HEK293T (cell line): ENCODE results near the gene KAT6B.

Source experiments
- CTCF ChIA-PET: fragments of 350-600 bp; formaldehyde crosslinking; extraction: SDS; loops from one replicate; lab custom pipeline; 2021; ENCODE audit warnings: antibody characterized with exemption, inconsistent platforms; lab: Yijun Ruan, JAX
- POLR2A ChIA-PET: fragments of 350-600 bp; formaldehyde crosslinking; extraction: SDS; loops from one replicate; lab custom pipeline; 2020; ENCODE audit warnings: antibody characterized with exemption, inconsistent platforms; lab: Yijun Ruan, JAX
- DNase-seq: peaks from one replicate; pipeline ENCODE4 v3.0.0; 2012; ENCODE audit warnings: mixed read lengths; ENCODE audit errors: extremely low spot score
- ARNT ChIP-seq: fragments of 450-650 bp; IDR thresholded peaks from 2 replicates; pipeline ENCODE4 v1.6.1; 2017; ENCODE audit warnings: mild to moderate bottlenecking
- BHLHE40 ChIP-seq: fragments of 450-650 bp; IDR thresholded peaks from 2 replicates; pipeline ENCODE4 v1.6.1; 2016; ENCODE audit warnings: mild to moderate bottlenecking, moderate library complexity, borderline replicate concordance
- CTBP1 ChIP-seq: fragments of 450-650 bp; IDR thresholded peaks from 2 replicates; pipeline ENCODE4 v1.6.1; 2016; ENCODE audit warnings: borderline replicate concordance
- ELF4 ChIP-seq: fragments of 450-650 bp; IDR thresholded peaks from 2 replicates; pipeline ENCODE4 v1.6.1; 2017; ENCODE audit warnings: antibody characterized with exemption
- FOXA1 ChIP-seq: fragments of 450-650 bp; IDR thresholded peaks from 2 replicates; pipeline ENCODE4 v1.6.1; 2016; ENCODE audit warnings: mild to moderate bottlenecking
- FOXK2 ChIP-seq: fragments of 450-650 bp; IDR thresholded peaks from 2 replicates; pipeline ENCODE4 v1.6.1; 2016; ENCODE audit warnings: mild to moderate bottlenecking
- FOXM1 ChIP-seq: fragments of 450-650 bp; IDR thresholded peaks from 2 replicates; pipeline ENCODE4 v1.6.1; 2017; ENCODE audit warnings: mild to moderate bottlenecking, borderline replicate concordance
- HDGF ChIP-seq: fragments of 450-650 bp; IDR thresholded peaks from 2 replicates; pipeline ENCODE4 v1.6.1; 2017; ENCODE audit warnings: antibody characterized with exemption, borderline replicate concordance
- L3MBTL2 ChIP-seq: fragments of 450-650 bp; conservative IDR thresholded peaks from 2 replicates; pipeline ENCODE4 v1.6.1; 2016; ENCODE audit warnings: mild to moderate bottlenecking
- LEF1 ChIP-seq: fragments of 450-650 bp; IDR thresholded peaks from 2 replicates; pipeline ENCODE4 v1.6.1; 2017; ENCODE audit warnings: mild to moderate bottlenecking, borderline replicate concordance
- NFRKB ChIP-seq: fragments of 450-650 bp; IDR thresholded peaks from 2 replicates; pipeline ENCODE4 v1.6.1; 2016; ENCODE audit warnings: mild to moderate bottlenecking, moderate library complexity
- SP1 ChIP-seq: fragments of 450-650 bp; IDR thresholded peaks from 2 replicates; pipeline ENCODE4 v1.6.1; 2017
- SUZ12 ChIP-seq: fragments of 450-650 bp; IDR thresholded peaks from 2 replicates; pipeline ENCODE4 v1.6.1; 2016; ENCODE audit warnings: mild to moderate bottlenecking
- TARDBP ChIP-seq: fragments of 450-650 bp; IDR thresholded peaks from 2 replicates; pipeline ENCODE4 v1.6.1; 2016
- ZNF384 ChIP-seq: fragments of 450-650 bp; IDR thresholded peaks from 2 replicates; pipeline ENCODE4 v1.6.1; 2016
- TF ChIP-seq, protein P1 (sequence below): fragments of 450-650 bp; IDR thresholded peaks from 2 replicates; pipeline ENCODE4 v1.6.1; 2016

The KAT6B gene

DNA sequence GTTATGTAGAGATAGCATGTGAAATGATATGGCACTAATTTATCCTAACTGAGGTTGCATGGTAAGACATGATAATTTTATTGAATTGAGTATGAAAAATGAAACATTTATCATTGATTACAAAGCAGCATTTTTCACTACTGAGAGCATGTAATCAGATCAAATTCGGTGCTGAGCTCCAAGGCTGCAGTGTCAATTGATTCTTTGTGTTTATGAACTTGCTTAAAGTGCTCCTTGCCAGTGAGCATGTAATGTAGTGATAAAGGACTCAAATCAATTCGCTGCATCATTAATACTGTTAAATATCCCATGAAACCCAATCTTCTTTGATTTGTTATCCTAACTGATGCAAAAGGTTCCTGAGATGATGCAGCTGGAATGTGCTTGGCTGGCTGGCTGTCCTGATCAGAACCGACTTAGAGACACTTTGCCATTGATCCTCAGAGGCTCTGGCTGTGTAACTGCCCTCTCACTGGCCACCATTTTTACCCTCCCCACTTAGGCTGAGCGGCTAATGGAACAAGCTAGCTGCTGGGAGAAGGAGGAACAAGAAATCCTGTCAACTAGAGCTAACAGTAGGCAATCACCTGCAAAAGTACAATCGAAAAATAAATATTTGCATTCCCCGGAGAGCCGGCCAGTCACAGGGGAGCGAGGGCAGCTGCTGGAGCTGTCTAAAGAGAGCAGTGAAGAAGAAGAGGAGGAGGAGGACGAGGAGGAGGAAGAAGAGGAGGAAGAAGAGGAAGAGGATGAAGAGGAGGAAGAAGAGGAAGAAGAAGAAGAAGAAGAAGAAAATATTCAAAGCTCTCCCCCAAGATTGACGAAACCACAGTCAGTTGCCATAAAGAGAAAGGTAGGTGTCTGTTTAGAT lies 195.2 kb downstream of the KAT6B start:
- ChIA-PET CTCF (interaction anchor here (0.6 to 1.2 kb wide), 7 partner anchors 178 to 777 kb away, joined by 3 to 4 read pairs (median 3); partner anchors contain the start of gene COMTD1), POLR2A (no interaction called here)
- no peak for DNase-seq
- TF ChIP-seq BHLHE40 (no peak), HDGF (no peak), L3MBTL2 (no peak), CTBP1 (no peak), SP1 (no peak), FOXA1 (no peak), LEF1 (no peak), FOXM1 (no peak), ARNT (no peak), NFRKB (no peak), ZNF384 (no peak), TARDBP (no peak), FOXK2 (no peak)

- ChIA-PET POLR2A (no interaction called here), CTCF (interaction anchor here (0.6 kb wide), 1 partner anchor 77 kb away, joined by 3 read pairs; no protein-coding TSS in a partner anchor)
- TF ChIP-seq FOXK2 (no peak), BHLHE40 (no peak), SUZ12 (no peak), L3MBTL2 (no peak), CTBP1 (no peak), NFRKB (no peak), ELF4 (no peak), FOXM1 (no peak), LEF1 (no peak), ARNT (no peak)
- TF ChIP-seq, protein P1, sequence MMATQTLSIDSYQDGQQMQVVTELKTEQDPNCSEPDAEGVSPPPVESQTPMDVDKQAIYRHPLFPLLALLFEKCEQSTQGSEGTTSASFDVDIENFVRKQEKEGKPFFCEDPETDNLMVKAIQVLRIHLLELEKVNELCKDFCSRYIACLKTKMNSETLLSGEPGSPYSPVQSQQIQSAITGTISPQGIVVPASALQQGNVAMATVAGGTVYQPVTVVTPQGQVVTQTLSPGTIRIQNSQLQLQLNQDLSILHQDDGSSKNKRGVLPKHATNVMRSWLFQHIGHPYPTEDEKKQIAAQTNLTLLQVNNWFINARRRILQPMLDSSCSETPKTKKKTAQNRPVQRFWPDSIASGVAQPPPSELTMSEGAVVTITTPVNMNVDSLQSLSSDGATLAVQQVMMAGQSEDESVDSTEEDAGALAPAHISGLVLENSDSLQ, result no peak
- DNase-seq, result no peak
Observed at GRCh38 chr10:75023074-75023473, 196.7 kb downstream of the KAT6B start.

DNA sequence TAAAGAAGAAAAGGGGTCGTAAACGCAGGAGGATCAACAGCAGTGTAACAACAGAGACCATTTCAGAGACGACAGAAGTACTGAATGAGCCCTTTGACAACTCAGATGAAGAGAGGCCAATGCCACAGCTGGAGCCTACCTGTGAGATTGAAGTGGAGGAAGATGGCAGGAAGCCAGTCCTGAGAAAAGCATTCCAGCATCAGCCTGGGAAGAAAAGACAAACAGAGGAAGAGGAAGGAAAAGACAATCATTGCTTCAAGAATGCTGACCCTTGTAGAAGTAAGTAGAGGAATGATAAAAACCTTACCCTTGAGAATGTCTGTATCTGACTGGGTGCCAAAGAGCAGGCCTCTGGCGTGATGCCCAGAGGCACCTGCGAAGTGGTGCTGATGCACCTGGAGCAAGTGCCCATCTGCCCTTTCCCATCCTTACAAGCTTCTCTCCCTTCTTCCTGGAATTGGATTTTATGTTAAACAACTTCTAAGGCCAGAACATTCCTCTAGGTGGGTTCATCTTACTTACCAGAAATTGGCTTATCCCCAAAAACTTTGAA lies 198.6 kb downstream of the KAT6B start:
- TF ChIP-seq FOXM1 (no peak), BHLHE40 (no peak), FOXK2 (no peak), NFRKB (no peak), LEF1 (no peak), SP1 (no peak), SUZ12 (no peak), ARNT (no peak)
- CTCF ChIA-PET, result no interaction called here
- DNase-seq, result no peak
- POLR2A ChIA-PET, result no interaction called here

GRCh38 chr10:75028049-75028448 lies 201.6 kb downstream of the KAT6B start:
- TF ChIP-seq BHLHE40, result no peak
- no peak for TF ChIP-seq LEF1
- no peak for TF ChIP-seq TARDBP
- TF ChIP-seq ELF4, result no peak
- TF ChIP-seq, protein P1, result no peak
- TF ChIP-seq CTBP1, result no peak
- no peak for DNase-seq
- ChIA-PET POLR2A (no interaction called here), CTCF (no interaction called here)

DNA sequence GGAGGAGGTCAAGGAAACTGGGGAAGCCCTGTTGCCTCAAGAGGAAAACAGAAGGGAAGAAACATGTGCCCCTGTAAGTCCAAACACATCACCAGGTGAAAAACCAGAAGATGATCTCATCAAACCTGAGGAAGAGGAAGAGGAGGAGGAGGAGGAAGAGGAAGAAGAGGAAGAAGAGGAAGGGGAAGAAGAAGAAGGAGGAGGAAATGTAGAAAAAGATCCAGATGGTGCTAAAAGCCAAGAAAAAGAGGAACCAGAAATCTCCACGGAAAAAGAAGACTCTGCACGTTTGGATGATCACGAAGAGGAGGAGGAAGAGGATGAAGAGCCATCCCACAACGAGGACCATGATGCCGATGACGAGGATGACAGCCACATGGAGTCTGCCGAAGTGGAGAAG lies 202.3 kb downstream of the KAT6B start:
- no peak for DNase-seq
- TF ChIP-seq CTBP1 (no peak), FOXA1 (no peak), L3MBTL2 (no peak), ELF4 (no peak), TARDBP (no peak), BHLHE40 (no peak), FOXK2 (no peak), ZNF384 (no peak), HDGF (no peak), ARNT (no peak), LEF1 (no peak), NFRKB (no peak), FOXM1 (no peak), SUZ12 (no peak), SP1 (no peak)
- TF ChIP-seq, protein P1, result no peak
- ChIA-PET POLR2A (no interaction called here), CTCF (interaction anchor here (0.6 kb wide), 1 partner anchor 473 kb away, joined by 3 read pairs; no protein-coding TSS in a partner anchor)

GRCh38 chr10:75029420-75029819 lies 203.0 kb downstream of the KAT6B start:
- POLR2A ChIA-PET, result no interaction called here
- CTCF ChIA-PET, result interaction anchor here (0.6 kb wide), 1 partner anchor 473 kb away, joined by 3 read pairs; no protein-coding TSS in a partner anchor
- TF ChIP-seq FOXK2 (no peak), SP1 (no peak), CTBP1 (no peak), TARDBP (no peak), SUZ12 (no peak), BHLHE40 (no peak), HDGF (no peak), L3MBTL2 (no peak), NFRKB (no peak), ELF4 (no peak), ARNT (no peak), LEF1 (no peak), ZNF384 (no peak), FOXA1 (no peak)
- TF ChIP-seq, protein P1, result no peak
- no peak for DNase-seq
